A172 (cell line): ENCODE data around the gene WFDC8. TPM values are rescaled to one million over a fixed set of nuclear protein-coding genes. Genes with fewer than 3 reads are reported as not detected.

Experiments used
- total RNA-seq: library from RNA; depleted of rRNA; stranded (reverse); fragments of >200 nt; shearing (Covaris generic); gene quantifications from 2 replicates; pipeline ENCODE4 v1.2.3, GENCODE V29; 2014; rRNA removed

WFDC8 gene
- total RNA-seq, 1 experiment from 2014 or later: not detected

Other genes starting within 250 kb of the WFDC8 start
- gene SDC4, start 230.9 kb downstream of the WFDC8 start, total RNA-seq: 42.4 and 43.9 TPM in 2 replicates
- 14.5 and 18.6 TPM in 2 replicates for gene SYS1, start 216.1 kb downstream of the WFDC8 start, total RNA-seq
- not detected in 2 replicates for gene TP53TG5, start 201.0 kb downstream of the WFDC8 start, total RNA-seq
- gene DBNDD2, start 171.0 kb downstream of the WFDC8 start, total RNA-seq: 1.7 and 7.0 TPM in 2 replicates
- 78.8 and 86.0 TPM in 2 replicates for gene PIGT, start 163.1 kb downstream of the WFDC8 start, total RNA-seq
- not detected in 2 replicates for gene WFDC2, start 109.5 kb downstream of the WFDC8 start, total RNA-seq
- gene SPINT3, start 63.7 kb downstream of the WFDC8 start, total RNA-seq: not detected in 2 replicates
- gene WFDC6, start 39.8 kb downstream of the WFDC8 start, total RNA-seq: not detected in 2 replicates
- not detected in 2 replicates for gene EPPIN, start 31.9 kb downstream of the WFDC8 start, total RNA-seq
- gene WFDC10A, start 50.5 kb upstream of the WFDC8 start, total RNA-seq: not detected in 2 replicates
- gene WFDC9, start 52.0 kb upstream of the WFDC8 start, total RNA-seq: not detected in 2 replicates
- not detected in 2 replicates for gene WFDC11, start 91.0 kb upstream of the WFDC8 start, total RNA-seq
- gene WFDC13, start 122.8 kb upstream of the WFDC8 start, total RNA-seq: not detected in 2 replicates
- gene WFDC10B, start 125.7 kb upstream of the WFDC8 start, total RNA-seq: 0.98 TPM in 1 of 2 replicates, not detected in the other
- not detected in 2 replicates for gene SPINT4, start 143.1 kb upstream of the WFDC8 start, total RNA-seq
- gene WFDC3, start 212.6 kb upstream of the WFDC8 start, total RNA-seq: 3.0 TPM in 1 of 2 replicates, not detected in the other
- gene DNTTIP1, start 212.7 kb upstream of the WFDC8 start, total RNA-seq: 43.9 and 59.9 TPM in 2 replicates
- 206 and 210 TPM in 2 replicates for gene UBE2C, start 233.4 kb upstream of the WFDC8 start, total RNA-seq
- gene TNNC2, start 248.0 kb upstream of the WFDC8 start, total RNA-seq: not detected in 2 replicates